CD4-positive, alpha-beta T cell treated with Interferon alpha-2 for 1 hour (primary cell): ENCODE data around the gene GRAMD2B.
A peak's percentile ranks its signal among the peaks of the same experiment; 100 is the strongest.
"Not testable (repeated sequence)": the region's sequence is repeated elsewhere in the genome, so short reads cannot be mapped to it uniquely, and the experiment has no call there.

Source experiments
- DNase-seq, 2 donors: peaks; one replicate each; pipeline ENCODE4 v3.0.0-alpha.2; 2020 to 2022

Gene GRAMD2B

DNA sequence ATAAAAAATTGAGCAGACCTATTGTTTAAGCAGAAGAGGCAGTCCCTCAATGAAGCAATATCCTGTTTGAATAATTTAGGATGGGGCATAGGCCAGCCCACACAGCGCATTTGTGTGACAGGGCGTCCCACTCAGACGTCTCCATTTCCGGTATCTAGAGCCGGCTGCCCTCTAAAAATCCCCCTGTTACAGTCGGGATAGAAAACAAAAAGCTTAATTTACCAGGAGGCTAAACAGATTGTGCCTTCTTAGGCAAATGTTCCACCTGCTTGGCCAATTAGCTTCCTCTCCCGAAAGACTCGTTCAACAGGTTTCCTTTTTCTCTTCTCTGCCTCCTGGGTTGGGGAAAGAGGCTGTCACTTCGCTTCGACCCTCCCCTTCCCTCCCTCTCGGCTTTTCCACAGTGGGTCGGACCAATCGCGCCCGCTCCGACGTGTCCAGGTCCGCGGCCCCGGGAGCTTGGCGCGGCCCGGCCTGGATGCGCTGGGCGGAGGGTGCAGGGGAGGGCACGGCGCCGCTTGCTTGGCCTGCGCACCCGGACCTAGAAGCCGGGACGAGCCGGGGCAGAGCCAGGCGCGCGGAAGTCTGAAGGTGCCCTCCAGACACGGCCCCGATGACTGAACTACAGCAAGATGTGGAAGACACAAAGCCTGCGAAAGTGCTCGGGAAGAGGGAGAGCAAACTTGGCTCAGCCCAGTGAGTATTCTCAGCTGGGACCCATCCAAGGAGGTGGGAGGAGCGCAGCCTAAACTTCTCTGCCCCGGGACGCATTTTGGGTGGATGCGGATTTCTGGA, at the start of gene GRAMD2B:
TSS of gene GRAMD2B (plus strand) at position 416 of the 795 bp plus-strand sequence. CDS start at position 614, 198 bp downstream.
- peak; percentile 68 to 82 for DNase-seq

DNA sequence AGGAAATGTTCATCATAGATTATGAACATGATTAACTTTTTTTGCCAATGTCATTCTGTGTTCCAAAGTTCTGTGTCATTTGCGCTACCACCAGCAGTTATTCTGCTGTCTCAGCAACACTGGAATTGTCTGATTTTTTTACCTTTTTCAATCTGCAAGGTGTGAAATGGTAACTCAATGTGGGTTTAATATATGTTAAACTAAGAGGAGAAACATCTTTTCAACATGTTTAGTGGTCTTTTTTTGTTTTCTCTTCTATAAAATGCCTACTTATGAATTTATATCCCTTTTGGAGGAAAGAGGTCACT, 49.1 kb upstream of the GRAMD2B start:
- DNase-seq: no peak

- DNase-seq: no peak
Measured at GRCh38 chr5:126376443-126376842, 46.8 kb upstream of the GRAMD2B start.

DNA sequence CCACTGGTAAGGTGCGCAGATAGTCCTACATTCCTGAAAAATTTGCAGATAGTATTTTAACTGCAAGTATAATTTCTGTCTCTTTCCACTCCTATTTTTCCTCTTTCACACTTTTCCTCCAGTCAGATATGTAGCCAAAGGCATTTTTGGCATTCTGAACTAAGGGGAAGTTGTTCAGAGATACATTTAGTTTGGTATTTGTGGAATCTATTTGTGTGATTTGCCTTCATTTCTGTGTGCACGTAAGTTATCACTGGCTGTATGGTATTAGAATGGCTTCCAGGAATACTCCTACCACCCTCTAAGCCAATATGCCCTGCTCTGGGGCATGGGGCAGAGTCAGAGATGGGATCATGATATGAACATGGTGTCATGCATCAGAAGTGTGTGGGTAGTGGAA, 45.8 kb upstream of the GRAMD2B start:
- DNase-seq: no peak

DNA sequence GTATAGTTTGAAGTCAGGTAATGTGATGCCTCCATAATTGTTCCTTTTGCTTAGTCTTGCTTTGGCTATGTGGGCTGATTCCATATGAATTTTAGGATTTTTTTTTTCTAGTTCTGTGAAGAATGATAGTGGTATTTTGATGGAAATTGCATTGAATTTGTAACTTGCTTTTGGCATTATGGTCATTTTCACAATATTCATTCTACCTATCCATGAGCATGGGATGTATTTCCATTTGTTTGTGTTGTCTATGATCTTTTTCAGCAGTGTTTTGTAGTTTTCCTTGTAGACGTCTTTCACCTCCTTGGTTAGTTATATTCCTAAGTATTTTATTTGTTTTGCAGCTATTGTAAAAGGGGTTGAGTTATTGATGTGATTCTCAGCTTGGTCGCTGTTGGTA, 42.9 kb upstream of the GRAMD2B start:
- not testable (repeated sequence) for DNase-seq

DNA sequence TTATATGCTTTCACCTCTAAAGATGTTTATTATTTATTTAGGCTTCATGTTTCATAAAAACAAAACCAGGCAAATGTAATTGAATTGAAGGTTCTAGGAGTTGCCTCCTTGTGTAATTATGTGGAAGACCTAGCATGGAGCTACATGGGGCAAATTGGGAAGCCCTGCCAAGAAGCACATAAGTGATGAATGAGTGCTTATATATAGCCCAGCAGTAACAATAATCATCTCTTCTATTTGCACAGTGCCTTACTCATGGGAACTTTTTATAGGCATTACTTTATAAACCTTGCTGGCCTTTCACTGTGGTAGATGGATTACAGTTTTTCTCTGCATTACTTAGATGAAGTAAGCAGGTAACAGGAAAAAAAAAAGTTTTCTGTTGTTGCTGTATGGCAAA, 40.0 kb upstream of the GRAMD2B start:
- no peak for DNase-seq

DNA sequence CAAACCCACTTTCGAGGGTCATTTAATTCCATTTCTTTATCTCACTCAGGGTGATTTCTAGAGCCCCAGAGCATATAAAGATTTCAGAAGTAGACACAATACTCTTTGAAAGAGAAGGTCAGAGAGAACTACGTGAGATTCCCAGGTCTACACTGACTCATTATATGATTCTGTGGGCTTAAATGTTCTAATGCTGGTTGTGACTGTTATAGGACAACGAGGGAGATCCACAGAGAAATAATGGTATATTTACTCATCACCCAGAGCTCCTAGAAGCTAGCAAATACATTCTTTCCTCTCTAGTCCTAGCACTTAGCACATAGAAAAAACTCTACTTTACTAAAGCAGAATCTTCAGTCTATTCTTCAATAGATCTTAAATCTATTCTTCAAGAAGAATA, 39.4 kb upstream of the GRAMD2B start:
- DNase-seq: no peak

- no peak for DNase-seq
Measured at GRCh38 chr5:126384985-126385384, 38.2 kb upstream of the GRAMD2B start.

- DNase-seq: no peak
Measured at GRCh38 chr5:126385524-126386502, 37.4 kb upstream of the GRAMD2B start.

DNA sequence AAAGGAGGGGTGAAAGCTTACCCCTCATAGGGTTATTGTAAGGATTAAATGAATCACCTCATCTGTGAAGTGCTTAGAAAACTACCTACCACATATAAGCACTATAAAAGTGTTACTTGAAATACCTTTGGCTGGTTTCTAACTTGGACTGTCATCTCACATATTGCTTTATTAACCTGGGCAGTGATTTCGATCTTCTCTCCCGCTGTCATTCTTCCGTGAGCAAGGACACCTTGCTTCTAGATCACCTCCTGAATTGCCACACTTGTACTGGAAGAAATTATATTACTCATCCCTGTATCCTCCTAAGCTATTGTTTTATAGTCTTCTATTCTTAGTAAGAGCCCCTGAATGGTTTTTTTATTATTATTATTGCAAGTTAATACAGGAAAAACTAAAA, 34.0 kb upstream of the GRAMD2B start:
- no peak for DNase-seq

DNA sequence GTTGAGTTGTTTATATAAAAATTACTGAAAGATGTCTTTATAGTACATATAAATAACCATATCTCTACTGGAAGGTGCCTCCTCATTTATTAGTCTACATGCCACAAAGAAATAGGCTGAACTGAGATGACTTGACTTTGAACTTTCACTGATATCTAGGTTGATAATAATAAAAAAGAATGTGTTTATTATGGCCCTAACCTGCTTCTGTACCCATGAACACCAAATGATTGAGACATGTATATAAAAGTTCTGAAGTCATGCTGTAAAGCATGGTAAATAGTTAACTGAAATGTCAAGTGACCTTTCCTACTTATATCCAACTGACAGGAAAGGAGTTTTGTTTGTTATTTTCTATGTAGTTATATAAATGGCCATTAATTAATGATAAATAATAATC, 33.2 kb upstream of the GRAMD2B start:
- DNase-seq: no peak

DNA sequence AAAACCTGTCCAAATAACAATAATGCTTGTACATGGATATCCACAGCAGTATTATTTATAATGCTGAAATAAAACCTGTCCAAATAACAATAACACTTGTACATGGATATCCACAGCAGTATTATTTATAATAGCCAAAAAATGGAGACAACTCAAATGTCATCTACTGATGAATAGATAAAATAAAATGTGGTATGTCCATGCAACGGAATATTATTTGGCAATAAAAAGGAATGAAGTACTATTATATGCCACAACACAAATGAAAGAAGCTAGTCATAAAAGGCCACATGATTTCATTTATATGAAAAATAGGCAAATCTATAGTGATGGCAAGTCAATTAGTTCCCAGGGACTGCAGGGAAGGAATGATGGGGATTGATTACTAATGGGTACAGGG, 31.8 kb upstream of the GRAMD2B start:
- no peak for DNase-seq

GRCh38 chr5:126394211-126394788, 28.9 kb upstream of the GRAMD2B start:
- no peak for DNase-seq

DNA sequence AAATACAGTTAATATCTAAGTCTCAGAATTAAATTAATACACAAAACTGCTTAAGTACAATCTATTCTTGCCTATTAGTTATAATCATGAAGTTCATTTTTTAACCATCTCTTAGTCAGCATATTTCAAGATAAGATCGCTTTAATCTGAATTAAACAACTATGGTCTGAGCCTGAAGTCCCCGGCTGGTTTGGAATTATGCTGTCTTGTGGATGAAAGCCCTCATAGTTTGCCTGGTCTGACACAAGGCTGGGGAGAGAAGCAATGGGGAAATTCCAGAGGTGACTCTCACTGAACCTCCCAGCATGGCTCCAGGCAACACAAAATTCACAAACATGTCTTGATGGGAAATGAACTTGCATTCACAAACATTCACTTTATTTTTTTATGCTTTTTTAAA, 28.0 kb upstream of the GRAMD2B start:
- DNase-seq: no peak

- DNase-seq: no peak
Measured at GRCh38 chr5:126395605-126396004, 27.6 kb upstream of the GRAMD2B start.

DNA sequence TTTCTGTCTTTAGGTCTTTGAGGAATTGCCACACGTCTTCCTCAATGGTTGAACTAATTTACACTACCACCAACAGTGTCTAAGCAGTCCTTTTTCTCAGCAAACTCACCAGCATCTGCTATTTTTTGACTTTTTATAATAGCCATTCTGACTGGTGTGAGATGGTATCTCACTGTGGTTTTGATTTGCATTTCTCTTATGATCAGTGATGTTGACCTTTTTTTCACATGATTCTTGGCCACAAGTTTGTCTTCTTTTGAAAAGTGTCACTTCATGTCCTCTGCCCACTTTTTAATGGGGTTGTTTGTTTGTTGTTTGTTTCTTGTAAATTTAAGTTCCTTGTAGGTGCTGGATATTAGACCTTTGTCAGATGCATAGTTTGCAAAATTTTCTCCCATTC, 26.5 kb upstream of the GRAMD2B start:
- not testable (repeated sequence) for DNase-seq

- DNase-seq: no peak
Measured at GRCh38 chr5:126398791-126399190, 24.4 kb upstream of the GRAMD2B start.

DNA sequence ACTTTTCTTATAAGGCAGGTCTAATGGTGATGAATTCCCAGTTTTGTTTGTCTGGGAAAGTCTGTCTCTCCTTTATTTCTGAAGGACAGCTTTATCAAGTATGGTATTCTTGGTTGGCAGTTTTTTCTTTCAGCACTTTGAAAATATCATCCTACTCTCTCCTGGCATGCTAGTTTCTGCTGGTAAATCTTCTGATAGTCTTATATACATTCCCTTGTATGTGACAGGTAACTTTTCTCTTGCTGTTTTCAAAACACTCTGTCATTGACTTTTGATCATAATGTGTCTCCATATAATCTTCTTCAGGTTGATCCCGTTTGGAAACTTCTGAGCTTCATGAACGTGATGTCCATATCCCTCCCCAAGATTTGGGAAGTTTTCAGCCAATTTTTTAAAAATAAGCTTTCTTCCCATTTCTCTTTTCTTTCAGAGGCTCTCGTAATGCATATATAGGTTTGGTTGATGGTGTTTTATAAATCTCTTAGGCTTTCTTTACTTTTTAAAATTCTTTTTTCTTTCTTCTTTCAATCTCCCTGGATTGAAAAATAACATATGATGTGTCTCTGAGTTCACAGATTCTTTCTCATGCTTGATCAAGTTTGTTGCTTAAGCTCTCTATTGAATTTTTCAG, 22.5 kb upstream of the GRAMD2B start:
- no peak for DNase-seq

- DNase-seq: no peak
Measured at GRCh38 chr5:126402621-126403555, 20.3 kb upstream of the GRAMD2B start.

GRCh38 chr5:126403876-126404275, 19.3 kb upstream of the GRAMD2B start:
- DNase-seq: no peak

DNA sequence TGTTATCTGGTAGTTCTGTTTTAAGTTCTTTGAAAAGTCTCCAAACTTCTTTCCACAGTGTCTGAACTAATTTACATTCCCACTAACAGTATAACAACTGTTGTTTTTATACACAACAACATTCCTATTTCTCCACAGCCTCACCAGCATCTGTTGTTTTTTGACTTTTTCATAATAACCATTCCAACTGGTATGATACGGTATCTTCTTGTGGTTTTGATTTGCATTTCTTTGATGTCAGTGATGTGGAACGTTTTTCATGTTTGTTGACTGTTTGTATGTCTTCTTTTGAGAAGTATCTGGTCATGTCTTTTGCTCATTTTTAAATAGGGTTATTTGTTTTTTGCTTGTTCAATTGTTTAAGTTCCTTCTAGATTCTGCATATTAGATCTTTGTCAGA, 12.6 kb upstream of the GRAMD2B start:
- DNase-seq: no peak

DNA sequence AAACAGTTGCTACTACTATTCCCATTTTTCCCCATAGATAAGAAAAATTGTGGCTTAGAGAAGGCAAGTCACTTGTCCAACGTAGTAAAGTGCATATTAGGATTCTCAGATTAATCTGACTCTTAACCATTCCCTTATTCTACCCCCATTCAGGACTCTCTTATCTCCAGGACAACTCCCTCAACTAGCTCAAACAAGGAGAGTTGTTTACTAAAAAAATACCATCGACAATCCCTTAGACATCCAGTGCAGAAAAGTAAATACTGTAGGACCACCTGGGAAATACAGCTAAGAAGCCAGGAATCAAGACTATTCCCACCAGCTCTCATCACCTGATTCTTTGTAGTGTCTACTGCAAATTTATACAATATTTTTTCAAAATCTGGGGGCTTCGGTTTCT, 9.4 kb upstream of the GRAMD2B start:
- no peak for DNase-seq
